HG02763 (cell line): ENCODE data around the gene PANK4.
"Not testable (repeated sequence)": the region's sequence is repeated elsewhere in the genome, so short reads cannot be mapped to it uniquely, and the experiment has no call there.

Experiments
- ATAC-seq: cut with Tn5 transposase; IDR thresholded peaks from one replicate; pipeline ENCODE4 v1.9.1; 2021; ENCODE audit warnings: mild to moderate bottlenecking, moderate library complexity; ENCODE audit not compliant: unreplicated experiment

Gene PANK4

GRCh38 chr1:2466958-2467554 lies 59.3 kb downstream of the PANK4 start:
- no peak for ATAC-seq

GRCh38 chr1:2466270-2466665 lies 60.1 kb downstream of the PANK4 start:
- ATAC-seq, result no peak

GRCh38 chr1:2465371-2466269 lies 60.8 kb downstream of the PANK4 start:
- ATAC-seq, result no peak

- ATAC-seq, result no peak
Measured at GRCh38 chr1:2463396-2463795, 63.0 kb downstream of the PANK4 start.

GRCh38 chr1:2462819-2463218 lies 63.6 kb downstream of the PANK4 start:
- no peak for ATAC-seq

GRCh38 chr1:2460996-2461751 lies 65.2 kb downstream of the PANK4 start:
- ATAC-seq, result no peak

- no peak for ATAC-seq
Measured at GRCh38 chr1:2460203-2460602, 66.2 kb downstream of the PANK4 start.

GRCh38 chr1:2459757-2460156 lies 66.6 kb downstream of the PANK4 start:
- ATAC-seq, result no peak

GRCh38 chr1:2459102-2459753 lies 67.2 kb downstream of the PANK4 start:
- ATAC-seq, result not testable (repeated sequence)

GRCh38 chr1:2458687-2459086 lies 67.7 kb downstream of the PANK4 start:
- no peak for ATAC-seq
